Neural progenitor cell (in vitro differentiated cells): ENCODE data around the gene KCTD16. TPM values are rescaled to one million over a fixed set of nuclear protein-coding genes. Genes with fewer than 3 reads are reported as not detected.

Experiments
- DNase-seq: peaks from one replicate; pipeline ENCODE4 v3.0.0-alpha.2; 2016; ENCODE audit warnings: low spot score
- H2AFZ ChIP-seq: fragments of 200-600 bp; sonication (generic); replicated peaks from 2 replicates; pipeline ENCODE4 v1.6.1; 2016; ENCODE audit warnings: antibody characterized with exemption
- H3F3A ChIP-seq: fragments of 200-600 bp; sonication (generic); 2 replicates; pipeline ENCODE4 v1.6.1; 2016; ENCODE audit warnings: antibody characterized with exemption, low read depth
- H3K27ac ChIP-seq: fragments of 200-600 bp; sonication (generic); 2 replicates; pipeline ENCODE4 v1.5.1; 2016; ENCODE audit warnings: mild to moderate bottlenecking
- H3K27me3 ChIP-seq: fragments of 200-600 bp; sonication (generic); 2 replicates; pipeline ENCODE4 v1.6.1; 2016; ENCODE audit warnings: mild to moderate bottlenecking, moderate library complexity
- H3K36me3 ChIP-seq: fragments of 200-600 bp; sonication (generic); 2 replicates; pipeline ENCODE4 v1.5.1; 2016
- H3K4me1 ChIP-seq: fragments of 200-600 bp; sonication (generic); 2 replicates; pipeline ENCODE4 v1.6.1; 2016; ENCODE audit warnings: mixed run types
- H3K4me2 ChIP-seq: fragments of 200-600 bp; sonication (generic); 2 replicates; pipeline ENCODE4 v1.6.1; 2016
- H3K4me3 ChIP-seq: fragments of 200-600 bp; sonication (generic); 2 replicates; pipeline ENCODE4 v1.5.1; 2016
- H3K79me2 ChIP-seq: fragments of 200-600 bp; sonication (generic); 2 replicates; pipeline ENCODE4 v1.6.1; 2016; ENCODE audit warnings: low read depth
- H3K9ac ChIP-seq: fragments of 200-600 bp; sonication (generic); 2 replicates; pipeline ENCODE4 v1.6.1; 2016
- H3K9me3 ChIP-seq: fragments of 200-600 bp; sonication (generic); 2 replicates; pipeline ENCODE4 v1.5.1; 2016; ENCODE audit warnings: low read depth
- H4K20me1 ChIP-seq: fragments of 200-600 bp; sonication (generic); 2 replicates; pipeline ENCODE4 v1.6.1; 2016; ENCODE audit warnings: low read depth
- H3K27ac Mint-ChIP-seq: 3 replicates; pipeline ENCODE4 v1.8.0; 2021; ENCODE audit warnings: mixed read lengths
- H3K27me3 Mint-ChIP-seq: 2 replicates; pipeline ENCODE4 v1.8.0; 2022; ENCODE audit warnings: low read depth, mild to moderate bottlenecking, inconsistent platforms, moderate library complexity, mixed read lengths; ENCODE audit not compliant: insufficient read depth
- H3K36me3 Mint-ChIP-seq: 3 replicates; pipeline ENCODE4 v1.8.0; 2021; ENCODE audit warnings: mixed read lengths
- H3K4me1 Mint-ChIP-seq: 3 replicates; pipeline ENCODE4 v1.8.0; 2021; ENCODE audit warnings: mixed read lengths
- H3K4me3 Mint-ChIP-seq: 3 replicates; pipeline ENCODE4 v1.8.0; 2021; ENCODE audit warnings: mild to moderate bottlenecking, moderate library complexity, mixed read lengths
- H3K9me3 Mint-ChIP-seq: 3 replicates; pipeline ENCODE4 v1.8.0; 2020; ENCODE audit warnings: mixed read lengths
- EZH2 ChIP-seq: fragments of 200-600 bp; sonication (generic); IDR thresholded peaks from 2 replicates; pipeline ENCODE4 v1.6.1; 2017; ENCODE audit warnings: antibody characterized with exemption, mild to moderate bottlenecking, moderate library complexity
- EZH2phosphoT487 ChIP-seq: fragments of 200-600 bp; sonication (generic); IDR thresholded peaks from 2 replicates; pipeline ENCODE4 v1.6.1; 2017; ENCODE audit warnings: antibody characterized with exemption
- total RNA-seq: library from RNA; depleted of rRNA; stranded (reverse); fragments of >200 nt; gene quantifications from 2 replicates; pipeline ENCODE4 v1.2.3, GENCODE V29; 2015; ENCODE audit warnings: low replicate concordance
- TF ChIP-seq, protein P1 (sequence below): fragments of 200-600 bp; sonication (generic); IDR thresholded peaks from 2 replicates; pipeline ENCODE4 v1.5.1; 2017; ENCODE audit warnings: antibody characterized with exemption, mild to moderate bottlenecking

Gene KCTD16
- total RNA-seq, 1 donor from 2014 or later, result 1.6 TPM

DNA sequence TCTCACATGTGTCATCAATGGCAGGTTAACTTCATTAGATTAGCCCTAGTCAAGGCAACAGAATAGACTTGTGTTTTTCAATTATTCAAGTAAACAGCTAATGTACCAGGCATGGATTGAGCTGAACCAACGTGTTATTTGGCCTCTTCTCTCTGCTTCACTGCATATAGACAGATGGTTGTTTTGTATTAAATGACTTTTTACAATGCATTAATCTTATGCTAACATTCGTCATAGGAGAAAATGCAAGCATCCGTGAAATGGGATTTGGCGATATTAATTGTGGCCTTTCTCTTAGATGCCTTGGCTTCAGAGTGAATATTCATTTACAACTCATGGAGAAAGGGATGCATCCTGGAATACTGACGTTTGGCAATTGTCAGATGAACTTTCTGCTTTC lies 208.0 kb downstream of the KCTD16 start:
- Histone ChIP-seq H3K4me1 (no peaks in the 10 kb centered on the region), H3F3A (no peaks in the 10 kb centered on the region), H3K27ac (no peak overlapping the region), H4K20me1 (no peaks in the 10 kb centered on the region), H3K36me3 (no peaks in the 10 kb centered on the region), H3K4me2 (no peak overlapping the region), H3K9ac (no peak overlapping the region), H3K79me2 (no peaks in the 10 kb centered on the region), H3K4me3 (no peak overlapping the region), H3K27me3 (no peaks in the 10 kb centered on the region), H3K9me3 (peaks cover 5% of the 10 kb centered on the region), H2AFZ (no peak overlapping the region)
- Mint-ChIP-seq H3K4me3 (no peak overlapping the region), H3K9me3 (peaks cover 9% of the 10 kb centered on the region), H3K36me3 (no peaks in the 10 kb centered on the region), H3K4me1 (no peaks in the 10 kb centered on the region), H3K27me3 (no peaks in the 10 kb centered on the region), H3K27ac (no peak overlapping the region)
- TF ChIP-seq EZH2phosphoT487, result no peak
- TF ChIP-seq, protein P1, sequence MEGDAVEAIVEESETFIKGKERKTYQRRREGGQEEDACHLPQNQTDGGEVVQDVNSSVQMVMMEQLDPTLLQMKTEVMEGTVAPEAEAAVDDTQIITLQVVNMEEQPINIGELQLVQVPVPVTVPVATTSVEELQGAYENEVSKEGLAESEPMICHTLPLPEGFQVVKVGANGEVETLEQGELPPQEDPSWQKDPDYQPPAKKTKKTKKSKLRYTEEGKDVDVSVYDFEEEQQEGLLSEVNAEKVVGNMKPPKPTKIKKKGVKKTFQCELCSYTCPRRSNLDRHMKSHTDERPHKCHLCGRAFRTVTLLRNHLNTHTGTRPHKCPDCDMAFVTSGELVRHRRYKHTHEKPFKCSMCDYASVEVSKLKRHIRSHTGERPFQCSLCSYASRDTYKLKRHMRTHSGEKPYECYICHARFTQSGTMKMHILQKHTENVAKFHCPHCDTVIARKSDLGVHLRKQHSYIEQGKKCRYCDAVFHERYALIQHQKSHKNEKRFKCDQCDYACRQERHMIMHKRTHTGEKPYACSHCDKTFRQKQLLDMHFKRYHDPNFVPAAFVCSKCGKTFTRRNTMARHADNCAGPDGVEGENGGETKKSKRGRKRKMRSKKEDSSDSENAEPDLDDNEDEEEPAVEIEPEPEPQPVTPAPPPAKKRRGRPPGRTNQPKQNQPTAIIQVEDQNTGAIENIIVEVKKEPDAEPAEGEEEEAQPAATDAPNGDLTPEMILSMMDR, result no peak
- no peak for TF ChIP-seq EZH2
- no peak for DNase-seq

DNA sequence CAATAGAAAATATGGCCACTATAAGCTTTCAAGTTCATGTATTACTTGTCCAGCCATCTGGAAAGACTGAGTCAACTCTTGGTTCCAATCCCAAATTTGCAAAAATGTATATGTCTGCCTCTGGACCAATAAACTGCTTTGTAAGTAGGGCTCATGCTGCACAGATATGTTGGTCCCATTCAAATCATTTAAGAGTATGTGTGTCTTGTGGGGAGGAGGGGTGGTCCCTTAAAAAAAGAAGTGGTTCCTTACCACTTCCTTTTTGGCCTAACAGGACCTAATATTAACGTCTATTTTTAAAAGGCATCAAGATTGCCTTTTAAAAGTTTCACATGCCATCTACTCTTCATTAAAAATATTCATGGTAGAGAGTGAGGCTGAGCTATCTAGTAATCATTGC lies 214.9 kb downstream of the KCTD16 start:
- no peaks in the 10 kb centered on the region for H3K4me1 ChIP-seq
- no peak overlapping the region for H3K9ac ChIP-seq
- H3K9me3 ChIP-seq, result peaks cover 5% of the 10 kb centered on the region
- no peaks in the 10 kb centered on the region for H4K20me1 ChIP-seq
- no peak overlapping the region for H2AFZ ChIP-seq
- H3F3A ChIP-seq, result no peaks in the 10 kb centered on the region
- H3K36me3 ChIP-seq, result no peaks in the 10 kb centered on the region
- peaks cover 8% of the 10 kb centered on the region for H3K9me3 Mint-ChIP-seq
- H3K27me3 Mint-ChIP-seq, result peaks cover 2% of the 10 kb centered on the region
- H3K4me3 Mint-ChIP-seq, result no peak overlapping the region
- DNase-seq, result no peak
- H3K4me2 ChIP-seq, result no peak overlapping the region
- H3K36me3 Mint-ChIP-seq, result no peaks in the 10 kb centered on the region
- TF ChIP-seq EZH2phosphoT487 (no peak), EZH2 (no peak)
- TF ChIP-seq, protein P1, result no peak
- H3K4me3 ChIP-seq, result no peak overlapping the region
- no peaks in the 10 kb centered on the region for H3K79me2 ChIP-seq
- no peak overlapping the region for H3K27ac Mint-ChIP-seq
- no peaks in the 10 kb centered on the region for H3K4me1 Mint-ChIP-seq
- no peaks in the 10 kb centered on the region for H3K27me3 ChIP-seq
- H3K27ac ChIP-seq, result no peak overlapping the region

DNA sequence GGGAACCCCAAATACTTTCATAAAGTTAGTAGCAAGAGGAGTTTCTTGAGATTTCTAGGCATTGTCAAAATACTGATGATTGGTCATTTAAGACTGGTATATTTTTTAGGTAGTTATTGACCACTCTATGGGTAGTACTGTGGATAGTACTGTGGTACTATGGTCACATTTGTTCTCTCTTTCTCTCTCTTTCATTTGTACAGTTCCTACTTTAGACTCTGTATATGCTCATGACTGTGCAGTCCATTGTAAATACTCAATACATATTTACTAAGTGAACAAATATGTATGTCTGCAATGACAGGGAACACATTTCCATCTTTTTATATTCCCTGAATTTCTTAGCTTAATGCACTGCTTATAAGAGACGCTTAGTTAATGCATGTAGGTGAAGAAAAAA lies 215.6 kb downstream of the KCTD16 start:
- peaks cover 5% of the 10 kb centered on the region for H3K27me3 Mint-ChIP-seq
- no peak overlapping the region for H3K4me3 ChIP-seq
- no peak overlapping the region for H3K27ac ChIP-seq
- no peak overlapping the region for H3K4me2 ChIP-seq
- no peak overlapping the region for H3K27ac Mint-ChIP-seq
- H3K36me3 Mint-ChIP-seq, result no peaks in the 10 kb centered on the region
- no peaks in the 10 kb centered on the region for H3K36me3 ChIP-seq
- no peaks in the 10 kb centered on the region for H4K20me1 ChIP-seq
- no peaks in the 10 kb centered on the region for H3F3A ChIP-seq
- no peak overlapping the region for H3K4me3 Mint-ChIP-seq
- no peaks in the 10 kb centered on the region for H3K79me2 ChIP-seq
- H3K9ac ChIP-seq, result no peak overlapping the region
- no peaks in the 10 kb centered on the region for H3K4me1 ChIP-seq
- H3K4me1 Mint-ChIP-seq, result no peaks in the 10 kb centered on the region
- H2AFZ ChIP-seq, result no peak overlapping the region
- TF ChIP-seq EZH2, result no peak
- TF ChIP-seq EZH2phosphoT487, result no peak
- TF ChIP-seq, protein P1, result no peak
- no peaks in the 10 kb centered on the region for H3K27me3 ChIP-seq
- DNase-seq, result no peak
- H3K9me3 ChIP-seq, result peaks cover 5% of the 10 kb centered on the region
- peaks cover 1% of the 10 kb centered on the region for H3K9me3 Mint-ChIP-seq
